WI38 (cell line): Measurements from ENCODE around the gene RPL37.

ENCODE experiments used
- H3K4me3 ChIP-seq: 2 replicates; pipeline ENCODE4 v1.5.1; 2011; ENCODE audit warnings: low read depth, mild to moderate bottlenecking, control low read depth, low read length
- TF ChIP-seq, protein P1 (sequence below): IDR thresholded peaks from 2 replicates; pipeline ENCODE4 v1.5.1; 2012; ENCODE audit warnings: low read depth, mild to moderate bottlenecking, control low read depth, low read length

RPL37 gene

DNA sequence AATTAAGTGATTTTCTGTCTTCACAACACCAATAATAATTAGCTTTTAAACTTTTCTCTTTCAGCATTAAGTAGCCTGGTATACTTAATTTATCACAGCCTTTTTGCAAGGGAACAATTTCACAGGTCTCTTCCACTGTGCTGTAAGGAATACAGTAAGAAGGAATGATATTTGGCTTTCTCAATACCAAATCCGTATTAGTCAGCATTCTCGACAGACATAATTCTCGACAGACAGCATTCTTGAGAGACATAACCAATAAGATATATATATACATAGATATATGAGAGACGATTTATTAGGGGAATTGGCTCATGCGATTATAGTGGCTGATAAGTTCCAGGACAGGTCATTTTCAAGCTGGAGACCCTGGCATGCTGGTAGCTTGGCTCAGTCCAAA, 54.8 kb downstream of the RPL37 start:
- TF ChIP-seq, protein P1, sequence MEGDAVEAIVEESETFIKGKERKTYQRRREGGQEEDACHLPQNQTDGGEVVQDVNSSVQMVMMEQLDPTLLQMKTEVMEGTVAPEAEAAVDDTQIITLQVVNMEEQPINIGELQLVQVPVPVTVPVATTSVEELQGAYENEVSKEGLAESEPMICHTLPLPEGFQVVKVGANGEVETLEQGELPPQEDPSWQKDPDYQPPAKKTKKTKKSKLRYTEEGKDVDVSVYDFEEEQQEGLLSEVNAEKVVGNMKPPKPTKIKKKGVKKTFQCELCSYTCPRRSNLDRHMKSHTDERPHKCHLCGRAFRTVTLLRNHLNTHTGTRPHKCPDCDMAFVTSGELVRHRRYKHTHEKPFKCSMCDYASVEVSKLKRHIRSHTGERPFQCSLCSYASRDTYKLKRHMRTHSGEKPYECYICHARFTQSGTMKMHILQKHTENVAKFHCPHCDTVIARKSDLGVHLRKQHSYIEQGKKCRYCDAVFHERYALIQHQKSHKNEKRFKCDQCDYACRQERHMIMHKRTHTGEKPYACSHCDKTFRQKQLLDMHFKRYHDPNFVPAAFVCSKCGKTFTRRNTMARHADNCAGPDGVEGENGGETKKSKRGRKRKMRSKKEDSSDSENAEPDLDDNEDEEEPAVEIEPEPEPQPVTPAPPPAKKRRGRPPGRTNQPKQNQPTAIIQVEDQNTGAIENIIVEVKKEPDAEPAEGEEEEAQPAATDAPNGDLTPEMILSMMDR, result no peak
- no peak overlapping the region for H3K4me3 ChIP-seq

DNA sequence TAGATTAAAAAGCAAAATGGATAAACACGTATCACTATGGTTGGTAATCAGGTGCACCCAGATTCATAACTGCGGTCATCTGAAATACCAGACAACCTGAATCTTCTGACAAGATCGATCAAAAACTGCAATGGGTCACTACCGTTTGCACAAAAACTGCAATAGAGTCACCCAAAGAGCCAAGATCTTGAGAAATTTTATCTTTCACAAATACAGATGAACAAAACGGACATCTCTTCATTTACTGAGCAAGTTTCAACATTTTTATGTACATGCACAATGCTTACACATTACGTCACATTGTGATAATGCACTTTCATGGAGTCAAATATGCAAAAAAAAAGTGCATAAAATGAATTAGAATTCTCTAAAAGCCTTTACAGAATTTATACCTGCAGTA, 55.5 kb downstream of the RPL37 start:
- TF ChIP-seq, protein P1, result no peak
- no peak overlapping the region for H3K4me3 ChIP-seq

DNA sequence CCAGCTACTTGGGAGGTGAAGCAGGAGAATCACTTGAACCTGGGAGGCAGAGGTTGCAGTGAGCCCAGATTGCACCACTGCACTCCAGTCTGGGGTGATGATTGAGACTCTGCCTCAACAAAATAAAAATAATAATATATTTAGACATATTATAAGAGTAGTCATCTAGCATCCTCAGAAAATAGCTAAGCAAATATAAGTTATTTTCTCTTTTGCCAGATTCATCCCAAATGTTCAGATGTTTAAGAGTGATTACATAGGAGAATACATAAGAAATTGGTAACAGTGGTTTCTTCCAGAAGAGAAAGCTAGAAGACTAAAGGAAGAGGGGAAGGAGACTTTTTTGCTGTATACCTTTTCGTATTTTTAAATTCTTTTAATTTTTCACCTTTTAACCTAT, 56.9 kb downstream of the RPL37 start:
- TF ChIP-seq, protein P1, result no peak
- H3K4me3 ChIP-seq, result no peak overlapping the region

DNA sequence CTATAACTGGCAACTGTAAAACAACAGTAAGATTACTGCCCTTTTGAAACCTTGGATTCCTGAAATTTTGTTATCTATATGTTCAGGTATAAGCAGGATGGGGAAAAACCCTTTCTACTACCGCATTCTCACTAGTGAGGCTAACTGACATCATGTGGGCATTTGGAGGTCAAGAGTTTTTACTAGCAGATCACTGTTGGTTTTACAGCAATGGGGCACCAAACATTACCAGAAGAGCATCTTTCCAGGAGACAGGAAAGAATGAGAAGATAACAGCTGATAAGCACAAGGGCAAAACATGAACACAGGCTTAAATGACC, 58.4 kb downstream of the RPL37 start:
- TF ChIP-seq, protein P1, result no peak
- H3K4me3 ChIP-seq, result no peak overlapping the region

DNA sequence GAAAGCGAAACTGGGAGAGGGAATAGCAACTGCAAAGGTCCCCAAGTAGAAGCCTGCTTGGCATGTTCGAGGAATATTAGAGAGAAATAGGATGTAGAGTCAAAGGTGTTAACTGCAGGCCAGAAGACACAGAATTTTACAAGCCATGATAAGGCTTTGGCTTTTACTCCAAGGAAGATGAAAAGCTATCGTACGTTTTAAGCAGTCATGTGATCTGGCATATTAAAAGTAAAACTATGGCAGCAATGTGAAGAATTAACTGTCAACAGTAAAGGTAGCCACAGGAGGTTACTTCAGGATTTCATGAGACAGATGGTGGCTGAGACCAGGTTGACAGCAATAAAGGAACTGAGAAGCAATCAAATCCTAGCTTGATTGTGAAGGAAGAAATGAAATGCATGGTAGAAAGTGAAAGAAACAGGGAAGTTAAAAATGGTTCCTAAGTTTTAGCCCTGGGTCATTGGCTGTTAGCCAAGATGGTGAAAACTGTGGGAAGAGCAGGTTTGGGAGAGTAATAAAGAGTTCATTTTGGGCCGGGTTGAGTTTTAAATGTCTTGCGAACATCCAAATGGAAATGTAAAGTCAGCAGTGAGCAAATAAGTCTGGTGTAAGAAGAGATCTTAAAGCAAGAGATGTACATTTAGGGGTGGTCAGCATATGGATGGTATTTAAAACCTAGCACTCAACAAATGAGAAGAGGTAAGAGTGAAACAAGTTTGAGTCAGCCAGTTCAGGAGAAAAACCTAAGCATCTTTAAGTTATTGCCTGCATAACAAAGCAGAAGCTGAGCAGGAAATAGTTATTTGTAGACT, 59.0 kb downstream of the RPL37 start:
- TF ChIP-seq, protein P1, result no peak
- H3K4me3 ChIP-seq, result no peak overlapping the region
